ES-I3 (cell line): ENCODE measurements around the gene CCDC88C.
"Not testable (repeated sequence)": the region's sequence is repeated elsewhere in the genome, so short reads cannot be mapped to it uniquely, and the experiment has no call there.

Experiments used
- H3K36me3 ChIP-seq: 2 replicates; pipeline ENCODE4 v1.6.1; 2013; ENCODE audit warnings: mild to moderate bottlenecking, low read length, control low read depth, moderate library complexity; ENCODE audit not compliant: insufficient read depth
- H3K4me1 ChIP-seq: 2 replicates; pipeline ENCODE4 v1.6.1; 2013; ENCODE audit warnings: mild to moderate bottlenecking, control low read depth, low read length; ENCODE audit not compliant: insufficient read depth
- H3K9ac ChIP-seq: 2 replicates; pipeline ENCODE4 v1.6.1; 2013; ENCODE audit warnings: low read depth, mild to moderate bottlenecking, low read length, moderate library complexity
- H3K9me3 ChIP-seq: 2 replicates; pipeline ENCODE4 v1.6.1; 2013; ENCODE audit warnings: mild to moderate bottlenecking, low read length, moderate library complexity; ENCODE audit not compliant: control insufficient read depth, insufficient read depth

The CCDC88C gene, protein sequence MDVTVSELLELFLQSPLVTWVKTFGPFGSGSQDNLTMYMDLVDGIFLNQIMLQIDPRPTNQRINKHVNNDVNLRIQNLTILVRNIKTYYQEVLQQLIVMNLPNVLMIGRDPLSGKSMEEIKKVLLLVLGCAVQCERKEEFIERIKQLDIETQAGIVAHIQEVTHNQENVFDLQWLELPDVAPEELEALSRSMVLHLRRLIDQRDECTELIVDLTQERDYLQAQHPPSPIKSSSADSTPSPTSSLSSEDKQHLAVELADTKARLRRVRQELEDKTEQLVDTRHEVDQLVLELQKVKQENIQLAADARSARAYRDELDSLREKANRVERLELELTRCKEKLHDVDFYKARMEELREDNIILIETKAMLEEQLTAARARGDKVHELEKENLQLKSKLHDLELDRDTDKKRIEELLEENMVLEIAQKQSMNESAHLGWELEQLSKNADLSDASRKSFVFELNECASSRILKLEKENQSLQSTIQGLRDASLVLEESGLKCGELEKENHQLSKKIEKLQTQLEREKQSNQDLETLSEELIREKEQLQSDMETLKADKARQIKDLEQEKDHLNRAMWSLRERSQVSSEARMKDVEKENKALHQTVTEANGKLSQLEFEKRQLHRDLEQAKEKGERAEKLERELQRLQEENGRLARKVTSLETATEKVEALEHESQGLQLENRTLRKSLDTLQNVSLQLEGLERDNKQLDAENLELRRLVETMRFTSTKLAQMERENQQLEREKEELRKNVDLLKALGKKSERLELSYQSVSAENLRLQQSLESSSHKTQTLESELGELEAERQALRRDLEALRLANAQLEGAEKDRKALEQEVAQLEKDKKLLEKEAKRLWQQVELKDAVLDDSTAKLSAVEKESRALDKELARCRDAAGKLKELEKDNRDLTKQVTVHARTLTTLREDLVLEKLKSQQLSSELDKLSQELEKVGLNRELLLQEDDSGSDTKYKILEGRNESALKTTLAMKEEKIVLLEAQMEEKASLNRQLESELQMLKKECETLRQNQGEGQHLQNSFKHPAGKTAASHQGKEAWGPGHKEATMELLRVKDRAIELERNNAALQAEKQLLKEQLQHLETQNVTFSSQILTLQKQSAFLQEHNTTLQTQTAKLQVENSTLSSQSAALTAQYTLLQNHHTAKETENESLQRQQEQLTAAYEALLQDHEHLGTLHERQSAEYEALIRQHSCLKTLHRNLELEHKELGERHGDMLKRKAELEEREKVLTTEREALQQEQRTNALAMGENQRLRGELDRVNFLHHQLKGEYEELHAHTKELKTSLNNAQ (N-terminal part only)

DNA sequence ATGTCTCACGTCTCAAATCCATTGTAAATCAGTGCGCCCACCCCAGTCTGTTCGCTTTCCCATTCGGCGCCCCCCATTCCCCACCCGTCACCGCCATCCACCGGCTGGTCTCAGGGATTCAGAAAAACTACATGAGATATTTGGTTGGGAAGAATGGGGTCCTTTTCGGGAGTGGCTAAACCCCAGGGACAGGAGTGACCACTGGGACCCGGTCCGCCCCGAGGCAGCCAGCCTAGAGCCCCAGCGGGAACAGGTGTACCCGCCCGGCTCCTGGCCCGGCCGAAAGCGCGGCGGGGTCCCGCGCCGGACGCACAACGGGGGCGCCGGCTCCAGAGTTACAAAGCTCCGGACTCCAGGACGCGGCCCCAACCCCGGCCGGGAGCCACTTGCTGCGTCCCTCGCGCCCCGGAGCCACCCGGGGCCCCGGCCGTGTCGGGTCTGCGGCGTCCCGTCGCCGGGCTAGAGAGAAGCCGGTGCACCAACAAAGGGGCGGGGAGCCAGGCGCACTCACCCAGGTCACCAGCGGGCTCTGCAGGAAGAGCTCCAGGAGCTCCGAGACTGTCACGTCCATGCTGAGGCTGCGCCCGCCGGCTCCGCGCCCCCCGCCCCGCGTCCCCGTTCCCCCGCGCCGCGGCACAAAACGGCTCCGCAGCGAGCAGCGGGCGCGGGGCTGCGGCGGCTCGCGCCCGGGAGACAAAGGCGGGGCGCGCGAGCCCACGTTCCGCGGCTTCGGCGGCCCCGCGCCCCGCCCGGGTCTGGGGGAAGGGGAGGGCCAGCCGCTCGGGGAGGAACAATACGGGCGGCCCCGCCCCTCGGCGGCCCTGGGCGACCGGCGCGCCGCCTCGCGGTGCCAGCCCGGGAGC is at the start of gene CCDC88C:
Gene CCDC88C (minus strand): TSS at position 701 of the 863 bp plus-strand sequence. CDS start 130 bp downstream, at position 571.
- H3K9ac ChIP-seq: peak within 1 kb of the TSS; percentile 64
- no peaks in the 10 kb centered on the region for H3K9me3 ChIP-seq
- H3K4me1 ChIP-seq: peaks cover 29% of the 10 kb centered on the region
- H3K36me3 ChIP-seq: no peaks in the 10 kb centered on the region

DNA sequence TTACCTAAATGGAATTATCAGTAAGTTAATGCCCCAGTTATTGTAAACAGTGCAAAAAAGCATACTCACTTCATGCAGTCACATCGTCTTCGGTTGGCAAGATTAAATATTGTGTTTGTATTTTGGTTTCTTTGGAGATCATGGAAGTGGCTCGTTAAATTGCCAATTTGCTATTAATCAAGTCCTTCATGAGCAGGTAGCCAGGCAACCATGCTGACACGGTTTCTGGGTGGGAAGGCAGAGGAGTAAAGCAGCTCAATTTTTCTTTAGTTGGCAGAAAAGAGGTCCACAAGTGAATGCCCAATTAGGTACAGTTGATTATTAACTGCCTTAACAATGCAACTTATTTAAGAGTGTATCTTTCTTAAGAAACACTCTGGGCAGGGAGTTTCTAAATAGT is 48.6 kb upstream of the CCDC88C start:
- Histone ChIP-seq H3K9ac (no peak overlapping the region), H3K9me3 (no peaks in the 10 kb centered on the region), H3K36me3 (peaks cover 43% of the 10 kb centered on the region), H3K4me1 (no peaks in the 10 kb centered on the region)

DNA sequence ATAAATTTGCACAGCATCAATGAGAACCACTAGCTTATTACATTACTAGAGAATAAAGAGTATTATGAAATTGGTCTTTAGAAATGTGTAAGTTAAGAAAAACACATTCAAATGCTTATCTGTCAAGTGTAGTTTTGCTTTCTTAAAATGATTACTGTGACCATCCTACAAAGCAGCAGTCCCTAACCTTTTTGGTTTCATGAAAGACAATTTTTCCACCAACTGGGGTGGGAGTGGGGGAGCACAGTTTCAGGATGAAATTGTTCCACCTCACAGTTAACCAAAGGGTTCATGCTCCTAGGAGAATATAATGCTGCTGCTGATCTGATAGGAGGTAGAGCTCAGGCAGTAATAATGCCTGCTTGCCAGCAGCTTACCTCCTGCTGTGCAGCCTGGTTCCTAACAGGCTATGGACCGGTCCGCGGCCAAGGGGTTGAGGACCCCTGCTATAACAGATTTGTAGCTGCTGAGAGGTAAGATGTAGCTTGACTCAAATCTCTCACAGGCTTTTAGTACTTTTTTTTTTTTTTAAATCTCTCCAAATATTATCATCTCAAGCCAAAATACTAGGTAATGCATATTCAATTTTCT is 47.1 kb upstream of the CCDC88C start:
- Histone ChIP-seq H3K9ac (no peak overlapping the region), H3K9me3 (no peaks in the 10 kb centered on the region), H3K4me1 (no peaks in the 10 kb centered on the region), H3K36me3 (peaks cover 47% of the 10 kb centered on the region)

DNA sequence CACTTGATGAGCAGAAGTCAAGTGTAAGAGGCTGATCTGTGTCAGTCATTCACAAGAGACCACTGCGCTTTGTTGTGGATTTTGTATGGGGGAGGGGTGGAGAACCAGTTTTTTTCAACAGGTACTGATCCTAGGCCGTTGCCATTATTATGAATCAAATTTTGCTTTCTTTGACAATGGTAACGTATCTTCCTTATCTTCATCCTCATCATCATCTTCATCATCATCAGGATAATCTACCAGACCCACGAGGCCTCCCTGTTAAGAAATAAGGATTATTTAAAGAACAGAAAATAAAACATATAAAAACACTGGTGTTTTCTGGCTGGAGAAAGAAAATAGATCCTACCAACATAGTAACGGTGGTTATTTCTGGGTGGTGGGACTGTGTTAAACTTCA is 41.0 kb upstream of the CCDC88C start:
- Histone ChIP-seq H3K9ac (no peak overlapping the region), H3K36me3 (peaks cover 30% of the 10 kb centered on the region), H3K4me1 (no peaks in the 10 kb centered on the region), H3K9me3 (no peaks in the 10 kb centered on the region)

DNA sequence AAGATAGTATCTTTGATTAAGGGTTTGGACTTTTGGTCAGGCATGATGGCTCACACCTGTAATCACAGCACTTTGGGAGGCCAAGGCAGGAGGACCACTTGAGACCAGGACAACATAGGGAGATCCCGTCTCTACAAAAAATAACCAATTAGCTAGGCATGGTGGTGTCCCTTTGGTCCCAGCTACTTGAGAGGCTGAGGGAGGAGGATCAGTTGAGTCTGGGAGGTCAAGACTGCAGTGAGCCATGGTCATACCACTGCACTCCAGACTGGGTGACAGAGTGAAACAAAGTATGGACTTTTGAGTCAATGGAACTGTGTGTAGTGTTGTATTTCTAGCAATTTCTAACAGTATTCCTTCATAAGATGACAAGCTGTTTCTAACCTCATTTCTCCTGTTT is 38.7 kb upstream of the CCDC88C start:
- Histone ChIP-seq H3K9me3 (no peaks in the 10 kb centered on the region), H3K4me1 (no peaks in the 10 kb centered on the region), H3K36me3 (peaks cover 21% of the 10 kb centered on the region), H3K9ac (no peak overlapping the region)

DNA sequence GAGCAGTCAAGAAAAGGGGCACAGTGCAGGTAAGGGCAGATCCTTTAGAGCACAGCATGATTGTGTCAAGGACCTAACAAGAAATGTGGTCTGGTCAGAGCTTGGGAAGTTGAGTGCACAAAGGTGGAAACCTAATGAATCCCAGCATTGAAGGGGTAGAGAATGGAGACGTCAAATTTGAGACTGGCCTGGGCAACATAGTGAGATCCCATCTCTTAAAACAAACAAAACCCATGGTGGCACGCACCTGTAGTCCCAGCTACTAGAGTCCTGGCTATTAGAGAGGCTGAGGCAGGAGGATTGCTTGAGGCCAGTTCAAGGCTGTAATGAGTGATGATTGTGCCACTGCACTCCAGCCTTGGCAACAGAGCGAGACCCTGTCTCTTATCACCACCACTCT is 37.0 kb upstream of the CCDC88C start:
- H3K9me3 ChIP-seq: no peaks in the 10 kb centered on the region
- no peak overlapping the region for H3K9ac ChIP-seq
- no peaks in the 10 kb centered on the region for H3K4me1 ChIP-seq
- H3K36me3 ChIP-seq: peaks cover 9% of the 10 kb centered on the region; the same call in 1 of the 2 replicates

DNA sequence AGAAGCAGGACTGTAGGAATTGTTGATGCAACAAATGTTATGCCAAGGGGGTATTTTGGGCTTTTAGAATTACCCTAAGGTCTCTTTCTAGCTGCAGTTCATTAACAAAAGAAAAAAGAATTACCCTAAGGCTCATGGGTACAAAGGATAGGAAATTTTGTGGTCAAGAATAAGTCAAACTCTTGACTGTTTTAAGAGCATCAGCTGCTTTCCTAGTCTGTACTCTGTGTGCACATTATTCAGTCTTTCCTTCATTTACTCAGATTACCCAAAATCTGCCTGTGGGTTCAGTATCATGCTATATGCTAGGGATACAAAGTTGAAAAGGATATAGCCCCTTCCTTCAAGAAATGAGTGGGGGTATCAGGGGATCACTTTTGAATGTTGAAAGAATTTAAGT is 36.5 kb upstream of the CCDC88C start:
- Histone ChIP-seq H3K4me1 (no peaks in the 10 kb centered on the region), H3K9me3 (no peaks in the 10 kb centered on the region), H3K36me3 (peaks cover 9% of the 10 kb centered on the region; the same call in 1 of the 2 replicates), H3K9ac (no peak overlapping the region)

DNA sequence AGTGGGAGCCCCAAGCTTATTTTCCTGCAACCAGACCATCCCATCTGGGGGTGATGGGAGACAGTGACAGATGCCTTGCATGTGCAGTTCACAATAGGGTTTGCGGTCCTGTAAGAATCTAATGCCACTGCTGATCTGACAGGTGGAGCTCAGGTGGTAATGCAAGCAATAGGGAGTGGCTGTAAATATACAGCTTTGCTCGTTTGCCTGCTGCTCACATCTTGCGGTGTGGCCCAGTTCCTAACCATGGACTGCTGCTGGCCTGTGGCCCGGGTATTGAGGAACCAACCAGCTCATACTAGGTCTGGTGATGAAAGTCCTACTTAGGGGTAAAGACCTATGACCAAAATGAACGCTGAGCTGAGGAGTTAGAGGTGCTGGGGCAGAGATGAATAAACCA is 36.1 kb upstream of the CCDC88C start:
- Histone ChIP-seq H3K9ac (no peak overlapping the region), H3K4me1 (no peaks in the 10 kb centered on the region), H3K36me3 (peaks cover 8% of the 10 kb centered on the region; the same call in 1 of the 2 replicates), H3K9me3 (no peaks in the 10 kb centered on the region)

DNA sequence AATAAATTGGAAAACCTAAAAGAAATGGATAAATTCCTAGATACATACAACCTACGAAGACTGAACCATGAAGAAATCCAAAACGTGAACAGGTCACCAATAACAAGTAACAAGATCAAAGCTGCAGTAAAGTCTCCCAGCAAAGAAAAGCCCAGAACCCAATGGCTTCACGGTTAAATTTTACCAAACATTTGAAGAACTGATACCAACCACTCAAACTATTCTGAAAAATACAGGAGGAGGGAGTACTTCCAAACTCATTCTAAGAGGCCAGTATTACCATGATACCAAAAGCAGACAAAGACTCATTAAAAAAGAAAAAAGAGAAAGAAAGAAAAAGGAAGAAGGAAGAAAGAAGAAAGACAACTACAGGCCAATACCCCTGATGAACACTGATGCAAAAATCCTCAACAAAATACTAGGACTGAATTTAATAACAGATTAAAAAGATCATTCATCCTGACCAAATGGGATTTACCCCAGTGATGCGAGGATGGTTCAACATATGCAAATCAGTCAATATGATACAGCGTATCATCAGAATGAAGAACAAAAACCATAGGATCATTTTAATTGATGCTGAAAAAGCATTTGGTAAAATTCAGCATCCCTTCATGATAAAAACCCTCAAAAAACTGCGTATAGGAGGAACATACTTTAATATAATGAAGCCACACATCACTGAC is 26.9 kb upstream of the CCDC88C start:
- Histone ChIP-seq H3K9ac (no peak overlapping the region), H3K9me3 (no peaks in the 10 kb centered on the region), H3K36me3 (no peaks in the 10 kb centered on the region), H3K4me1 (no peaks in the 10 kb centered on the region)

DNA sequence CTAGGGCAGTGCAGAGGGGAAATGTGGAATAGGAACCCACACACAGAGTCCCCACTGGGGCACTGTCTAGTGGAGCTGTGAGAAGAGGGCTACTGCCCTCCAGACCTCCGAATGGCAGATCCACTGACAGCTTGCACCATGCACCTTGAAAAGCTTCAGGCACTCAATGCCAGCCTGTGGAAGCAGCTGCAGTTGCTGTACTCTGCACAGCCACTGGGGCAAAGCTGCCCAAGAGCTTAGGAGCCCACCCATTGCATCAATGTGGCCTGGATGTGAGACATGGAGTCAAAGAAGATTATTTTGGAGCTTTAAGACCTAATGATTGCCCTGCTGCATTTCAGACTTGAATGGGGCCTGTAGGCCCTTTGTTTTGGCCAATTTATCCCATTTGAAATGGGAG is 21.7 kb upstream of the CCDC88C start:
- no peaks in the 10 kb centered on the region for H3K9me3 ChIP-seq
- no peak overlapping the region for H3K9ac ChIP-seq
- H3K4me1 ChIP-seq: no peaks in the 10 kb centered on the region
- no peaks in the 10 kb centered on the region for H3K36me3 ChIP-seq

DNA sequence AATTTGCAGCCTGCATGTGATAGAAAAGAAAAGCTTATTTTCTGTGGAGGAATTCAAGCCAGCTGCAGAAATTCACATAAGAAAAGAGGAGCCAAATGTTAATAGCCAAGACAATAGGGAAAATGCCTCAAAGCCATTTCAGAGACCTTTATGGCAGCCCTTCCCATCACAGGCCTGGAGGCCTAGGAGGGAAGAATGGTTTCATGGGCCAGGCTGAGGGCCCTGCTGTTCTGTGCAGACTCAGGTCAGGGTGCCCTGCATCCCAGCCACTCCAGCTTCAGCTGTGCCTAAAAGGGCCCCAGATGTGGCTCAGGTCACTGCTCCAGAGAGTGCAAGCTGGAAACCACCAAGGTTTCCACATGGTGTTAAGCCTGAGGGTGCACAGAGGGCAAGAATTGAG is 21.2 kb upstream of the CCDC88C start:
- Histone ChIP-seq H3K36me3 (no peaks in the 10 kb centered on the region), H3K9me3 (no peaks in the 10 kb centered on the region)

DNA sequence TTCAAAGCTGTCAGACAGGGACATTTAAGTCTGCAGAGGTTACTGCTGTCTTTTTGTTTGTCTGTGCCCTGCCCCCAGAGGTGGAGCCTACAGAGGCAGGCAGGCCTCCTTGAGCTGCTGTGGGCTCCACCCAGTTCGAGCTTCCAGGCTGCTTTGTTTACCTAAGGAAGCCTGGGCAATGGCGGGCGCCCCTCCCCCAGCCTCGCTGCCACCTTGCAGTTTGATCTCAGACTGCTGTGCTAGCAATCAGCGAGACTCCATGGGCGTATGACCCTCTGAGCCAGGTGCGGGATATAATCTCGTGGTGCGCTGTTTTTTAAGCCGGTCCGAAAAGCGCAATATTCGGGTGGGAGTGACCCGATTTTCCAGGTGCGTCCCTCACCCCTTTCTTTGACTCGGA is 18.6 kb upstream of the CCDC88C start:
- H3K9ac ChIP-seq, H3K9me3 ChIP-seq, H3K36me3 ChIP-seq, H3K4me1 ChIP-seq: not testable (repeated sequence)

More for the DNA sequence above, 21.2 kb upstream of the CCDC88C start:
- H3K9ac ChIP-seq: no peak overlapping the region
- H3K4me1 ChIP-seq: no peaks in the 10 kb centered on the region

DNA sequence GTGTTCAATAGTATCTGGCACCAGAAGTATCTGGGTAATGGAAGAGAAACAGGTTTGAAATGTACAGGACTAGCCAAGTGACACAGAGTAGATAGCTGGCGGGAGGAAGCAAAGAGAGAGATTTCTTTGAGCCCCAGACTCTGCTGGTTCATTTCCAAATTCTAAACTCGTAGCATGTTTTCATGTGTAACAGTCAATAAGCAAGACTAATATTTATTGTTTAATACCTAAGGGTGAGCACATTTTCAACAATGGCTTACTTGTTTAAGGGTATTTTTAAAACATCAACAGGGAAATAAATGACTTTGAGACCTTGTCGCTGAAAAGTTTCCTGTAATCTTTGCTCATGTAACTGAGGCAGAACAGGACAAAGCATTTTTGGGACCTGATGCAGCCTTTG is 11.8 kb upstream of the CCDC88C start:
- no peaks in the 10 kb centered on the region for H3K36me3 ChIP-seq
- H3K4me1 ChIP-seq: no peaks in the 10 kb centered on the region
- H3K9me3 ChIP-seq: 0 out of 2 replicates have a peak, but pooled peaks cover 3% of the 10 kb centered on the region
- no peak overlapping the region for H3K9ac ChIP-seq
